HG03457 (cell line): ENCODE measurements around the gene SORCS2.

Source experiments
- ATAC-seq: cut with Tn5 transposase; IDR thresholded peaks from one replicate; pipeline ENCODE4 v1.9.1; 2021; ENCODE audit warnings: moderate number of reproducible peaks; ENCODE audit not compliant: unreplicated experiment

Gene SORCS2

GRCh38 chr4:7319024-7319423 is 126.7 kb downstream of the SORCS2 start:
- ATAC-seq = no peak

DNA sequence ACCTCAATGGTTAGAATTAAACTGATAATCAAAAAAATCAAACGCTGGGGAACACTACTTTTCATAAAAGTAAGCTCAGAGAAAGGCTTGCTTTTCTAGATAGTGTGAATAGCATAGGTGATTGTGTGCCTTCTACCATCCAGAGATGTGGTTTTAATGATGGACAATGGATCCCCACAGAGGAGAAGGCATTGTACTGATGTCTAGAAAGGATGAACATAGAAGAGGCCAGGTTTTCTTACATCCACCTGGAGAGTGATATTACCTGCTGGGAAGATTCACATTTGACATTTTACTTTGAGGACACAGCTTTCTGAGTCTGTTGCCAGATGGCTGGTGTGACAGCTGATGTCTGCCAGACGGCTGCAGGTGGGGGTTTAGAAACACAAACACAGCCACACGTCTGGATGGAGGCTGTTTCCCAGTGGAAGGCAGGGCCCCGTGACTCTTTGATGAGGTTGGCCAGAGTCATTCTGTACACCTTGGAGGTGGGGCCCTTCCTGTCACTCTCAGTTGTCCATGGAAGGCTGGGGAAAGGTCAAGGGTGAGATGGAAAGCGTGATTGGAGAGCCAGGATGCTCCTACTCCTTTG is 128.0 kb downstream of the SORCS2 start:
- ATAC-seq = no peak

DNA sequence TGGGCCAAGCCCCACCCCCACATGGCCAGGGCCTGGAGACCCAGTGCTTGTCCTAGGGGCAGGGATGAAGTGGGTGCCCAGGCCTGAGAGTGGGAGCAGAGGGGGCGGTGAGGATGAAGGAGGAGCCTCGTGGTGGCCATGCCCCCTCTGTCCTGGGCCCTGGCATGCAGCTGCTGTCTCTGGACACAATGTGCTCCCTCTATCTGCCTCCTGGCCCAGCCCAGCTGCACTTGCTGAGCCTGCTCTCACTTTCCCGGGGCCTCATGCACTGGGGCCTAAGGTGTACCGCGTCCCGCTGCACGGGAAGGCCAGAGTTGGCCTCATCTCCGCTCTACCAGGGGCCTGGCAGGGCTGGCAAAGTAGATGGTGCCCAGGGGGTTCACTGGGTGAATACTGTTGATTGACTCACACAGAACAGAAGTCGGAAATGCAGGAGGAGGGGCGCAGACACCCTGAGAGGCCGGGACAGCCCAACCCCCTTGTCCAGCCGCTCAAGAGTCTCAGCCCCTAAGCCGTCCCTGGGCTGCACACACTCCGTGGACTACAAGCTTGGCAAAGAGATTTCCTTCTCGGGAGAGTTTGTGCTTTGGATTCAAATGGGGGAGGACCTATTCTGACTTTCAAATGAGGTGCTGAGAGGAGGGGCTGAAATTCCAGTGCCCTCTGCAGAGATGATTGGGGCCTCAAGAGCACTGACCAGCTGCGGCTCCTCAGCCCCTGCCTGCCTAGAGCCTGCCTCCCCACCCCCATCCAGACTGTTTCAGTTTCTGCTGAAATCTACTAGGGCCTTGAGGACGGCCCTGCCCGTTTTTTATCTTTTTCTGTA is 130.0 kb downstream of the SORCS2 start:
- no peak for ATAC-seq

GRCh38 chr4:7323461-7323871 is 131.1 kb downstream of the SORCS2 start:
- no peak for ATAC-seq

DNA sequence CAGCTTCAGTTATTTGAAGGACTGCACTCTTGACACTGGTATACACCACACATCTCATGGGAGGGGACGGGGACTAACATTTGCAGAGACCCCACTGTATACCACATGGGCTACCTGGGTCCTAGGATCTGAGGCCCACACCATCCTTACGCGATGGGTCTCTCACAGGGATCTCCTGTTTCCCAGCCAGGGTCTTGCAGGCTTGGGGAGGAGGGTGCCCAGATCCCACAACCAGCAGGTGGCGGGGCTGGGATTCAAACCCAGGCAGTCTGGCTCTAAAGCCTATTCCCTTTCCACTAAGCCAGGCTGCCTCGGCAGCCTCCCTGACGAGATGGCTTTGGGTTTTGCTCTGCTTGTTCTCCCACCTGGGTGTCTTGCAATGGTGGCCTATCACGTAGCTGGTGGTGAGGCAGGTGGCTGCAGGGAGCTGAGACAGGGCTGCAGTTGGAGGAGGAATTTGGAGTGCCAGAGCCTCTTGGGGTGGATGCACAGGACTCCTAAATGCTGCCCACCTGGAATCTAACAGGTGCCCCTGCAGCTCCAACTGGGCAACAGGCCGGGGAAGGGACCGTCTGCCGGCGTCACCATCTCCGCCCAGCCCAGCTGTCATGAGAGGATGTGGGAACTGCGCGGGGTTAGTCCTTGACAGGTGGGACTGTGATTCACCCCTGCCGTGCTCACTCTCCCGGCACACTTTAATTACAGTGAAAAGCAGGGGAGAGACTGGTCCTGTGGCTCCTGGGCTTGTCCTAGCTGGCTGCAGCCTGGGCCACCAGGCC is 131.7 kb downstream of the SORCS2 start:
- ATAC-seq = no peak

- ATAC-seq = no peak
Observed at GRCh38 chr4:7324651-7325121, 132.3 kb downstream of the SORCS2 start.

GRCh38 chr4:7325541-7325940 is 133.2 kb downstream of the SORCS2 start:
- no peak for ATAC-seq

- ATAC-seq = no peak
Observed at GRCh38 chr4:7326306-7326692, 134.0 kb downstream of the SORCS2 start.

DNA sequence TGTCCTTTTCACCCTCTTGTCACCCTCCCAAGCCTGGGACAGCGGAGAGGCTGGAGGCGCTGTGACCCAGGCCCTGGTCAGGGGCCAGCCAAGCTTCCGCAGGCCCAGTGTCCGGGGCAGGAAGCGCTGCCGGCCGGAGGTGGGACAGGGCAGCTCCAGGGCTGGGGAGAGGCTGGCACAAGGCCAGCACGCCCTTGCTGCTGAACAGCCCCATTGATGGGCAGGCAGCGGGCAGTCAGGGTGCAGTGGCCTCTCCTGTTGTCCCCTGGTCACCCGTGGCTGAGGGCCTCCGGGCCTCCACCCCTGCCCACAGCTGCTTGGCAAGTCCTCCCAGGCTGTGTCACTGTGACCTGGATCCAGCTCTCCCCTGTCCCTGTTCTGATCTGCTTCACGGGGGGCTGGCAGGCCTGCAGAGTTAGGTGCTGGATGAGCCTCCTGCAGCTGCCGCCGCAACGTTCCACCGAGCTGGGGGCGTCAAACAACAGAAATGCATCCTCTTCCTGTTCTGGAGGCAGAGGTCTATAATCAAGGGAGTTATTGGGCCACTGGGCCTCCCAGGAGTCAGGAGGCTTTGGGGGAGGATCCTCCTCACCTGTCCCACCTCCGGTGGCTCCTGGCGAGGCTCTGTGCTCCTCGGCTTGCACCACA is 134.5 kb downstream of the SORCS2 start:
- no peak for ATAC-seq

GRCh38 chr4:7327341-7327885 is 135.1 kb downstream of the SORCS2 start:
- no peak for ATAC-seq

DNA sequence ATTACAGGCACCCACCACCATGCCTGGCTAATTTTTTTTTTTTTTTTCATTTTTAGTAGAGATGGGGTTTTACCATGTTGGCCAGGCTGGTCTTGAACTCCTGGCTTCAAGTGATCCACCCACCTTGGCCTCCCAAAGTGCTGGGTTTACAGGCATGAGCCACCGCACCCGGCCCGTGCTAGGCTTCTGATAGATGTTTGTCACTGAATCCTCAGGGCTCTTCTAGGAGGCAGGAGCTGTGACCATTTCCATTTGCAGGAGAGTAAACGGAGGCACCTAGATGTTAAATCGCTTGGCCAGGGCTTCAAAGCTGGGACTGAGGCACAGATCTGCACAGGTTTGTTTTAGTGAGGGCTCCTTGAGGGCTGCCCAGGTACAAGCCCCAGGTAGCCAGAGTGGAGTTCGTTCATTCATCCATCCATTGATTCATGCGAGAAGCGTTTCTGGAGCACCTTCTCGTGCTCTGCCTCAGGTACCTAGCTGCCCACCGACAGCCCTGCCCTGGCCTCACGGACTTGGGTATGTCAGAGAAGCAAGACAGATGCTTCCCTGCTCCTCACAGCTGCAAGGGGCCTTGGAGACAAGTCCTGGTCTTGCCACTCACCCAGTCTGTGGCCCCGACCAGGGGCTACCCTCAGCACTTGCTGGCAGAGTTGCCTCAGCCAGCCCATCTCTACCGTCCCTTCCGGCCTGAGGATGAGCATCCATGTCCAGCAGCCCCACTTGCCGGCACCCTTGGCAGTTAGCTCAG is 136.0 kb downstream of the SORCS2 start:
- no peak for ATAC-seq

DNA sequence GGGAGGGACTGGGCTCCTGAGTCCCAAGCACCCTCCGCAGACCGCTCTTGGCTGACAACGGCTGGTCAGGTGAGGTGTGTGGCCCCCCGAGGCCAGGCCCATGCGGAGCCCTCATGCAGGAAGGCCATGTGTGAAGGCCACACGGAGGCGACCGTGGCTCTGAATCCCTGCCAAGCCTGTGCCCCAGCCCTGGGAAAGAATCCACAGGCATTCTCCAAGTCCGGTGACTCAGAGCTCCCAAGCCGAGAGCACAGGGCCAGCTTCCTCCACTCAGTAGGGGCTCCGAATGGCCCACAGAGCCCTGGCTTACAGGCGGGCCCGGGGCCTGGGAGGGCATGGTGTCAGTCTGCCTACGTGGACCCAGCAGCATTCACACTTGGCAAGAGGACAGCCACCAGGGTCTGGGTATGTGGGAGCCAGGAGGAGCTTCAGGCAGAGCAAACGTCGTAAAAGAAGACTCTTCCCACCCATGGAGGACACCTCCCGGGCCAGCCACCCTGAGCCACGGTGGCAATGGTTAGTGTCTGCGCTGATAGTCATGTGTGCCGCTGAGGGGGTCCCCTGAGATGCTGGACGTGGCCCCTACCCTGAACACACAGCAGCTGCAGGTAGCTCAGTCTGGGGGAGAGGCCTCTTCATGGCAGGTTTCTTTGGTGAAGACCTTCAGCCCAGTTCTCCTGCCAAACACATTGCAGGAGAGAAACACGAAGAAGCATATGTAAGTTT is 136.7 kb downstream of the SORCS2 start:
- no peak for ATAC-seq

DNA sequence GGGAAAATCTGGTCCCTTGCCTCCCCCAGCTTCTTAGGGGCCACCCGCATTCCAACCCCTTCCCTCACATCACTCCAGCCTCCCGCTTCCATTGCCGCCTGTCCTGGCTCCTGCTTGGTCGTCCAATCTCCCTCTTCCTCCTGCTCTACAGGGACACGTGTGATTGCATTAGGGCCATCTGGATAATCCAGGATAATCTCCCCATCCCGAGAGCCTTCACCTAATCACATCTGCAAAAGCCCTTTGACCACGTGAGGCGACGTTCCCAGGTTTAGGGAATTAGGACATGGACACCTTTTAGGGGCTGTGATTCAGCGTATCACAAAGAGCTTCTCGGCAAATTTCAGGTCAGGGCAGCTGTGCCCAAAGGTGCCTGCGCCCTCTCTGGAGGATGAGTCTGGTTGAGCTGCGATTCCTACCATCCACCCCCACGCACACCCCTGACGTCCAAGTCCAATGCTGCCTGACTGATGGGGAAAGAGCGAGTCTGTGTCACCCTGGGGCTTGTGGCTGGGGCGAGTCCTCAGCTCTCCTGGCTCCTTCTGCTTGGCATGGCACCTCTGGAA is 137.8 kb downstream of the SORCS2 start:
- no peak for ATAC-seq

GRCh38 chr4:7330811-7331681 is 138.7 kb downstream of the SORCS2 start:
- ATAC-seq = no peak

- ATAC-seq = no peak
Observed at GRCh38 chr4:7331682-7332000, 139.3 kb downstream of the SORCS2 start.

DNA sequence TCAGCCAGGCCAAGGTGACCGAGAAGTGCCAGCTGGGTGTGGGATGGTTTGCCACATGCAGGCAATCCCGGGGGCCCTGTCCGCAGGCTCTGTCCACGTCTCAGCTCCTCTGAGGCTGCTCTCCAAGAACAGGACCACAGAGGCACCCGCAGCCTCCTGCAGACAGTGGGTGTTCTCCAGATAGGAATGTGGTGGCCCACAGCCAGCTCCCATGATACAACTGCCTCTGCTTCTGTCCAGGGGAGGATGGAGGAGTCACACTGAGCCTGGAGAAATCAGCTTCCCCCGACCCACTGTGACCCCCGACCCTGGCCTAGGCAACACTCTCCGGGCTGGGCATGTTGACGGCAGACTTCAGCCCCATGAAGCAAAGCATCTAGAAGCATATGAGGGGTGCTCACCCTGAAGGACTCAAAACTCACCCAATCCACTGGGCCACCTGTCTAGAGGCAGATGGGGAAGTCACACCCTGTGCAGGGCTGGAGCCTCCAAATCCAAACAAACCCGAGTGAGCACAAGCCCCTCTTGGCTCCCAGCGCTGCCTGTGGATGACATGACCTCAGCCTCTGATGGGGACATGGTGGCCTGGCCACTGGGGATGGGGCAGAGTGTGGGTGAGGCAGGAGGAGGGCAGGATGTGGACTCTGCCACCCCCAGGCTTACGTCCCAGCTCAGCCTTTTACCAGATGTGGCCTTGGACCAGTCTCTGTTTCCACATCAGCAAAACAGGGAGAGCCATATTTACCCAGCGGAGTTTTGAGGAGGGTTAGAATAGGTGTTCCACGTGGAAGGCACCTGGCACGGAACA is 140.1 kb downstream of the SORCS2 start:
- no peak for ATAC-seq

DNA sequence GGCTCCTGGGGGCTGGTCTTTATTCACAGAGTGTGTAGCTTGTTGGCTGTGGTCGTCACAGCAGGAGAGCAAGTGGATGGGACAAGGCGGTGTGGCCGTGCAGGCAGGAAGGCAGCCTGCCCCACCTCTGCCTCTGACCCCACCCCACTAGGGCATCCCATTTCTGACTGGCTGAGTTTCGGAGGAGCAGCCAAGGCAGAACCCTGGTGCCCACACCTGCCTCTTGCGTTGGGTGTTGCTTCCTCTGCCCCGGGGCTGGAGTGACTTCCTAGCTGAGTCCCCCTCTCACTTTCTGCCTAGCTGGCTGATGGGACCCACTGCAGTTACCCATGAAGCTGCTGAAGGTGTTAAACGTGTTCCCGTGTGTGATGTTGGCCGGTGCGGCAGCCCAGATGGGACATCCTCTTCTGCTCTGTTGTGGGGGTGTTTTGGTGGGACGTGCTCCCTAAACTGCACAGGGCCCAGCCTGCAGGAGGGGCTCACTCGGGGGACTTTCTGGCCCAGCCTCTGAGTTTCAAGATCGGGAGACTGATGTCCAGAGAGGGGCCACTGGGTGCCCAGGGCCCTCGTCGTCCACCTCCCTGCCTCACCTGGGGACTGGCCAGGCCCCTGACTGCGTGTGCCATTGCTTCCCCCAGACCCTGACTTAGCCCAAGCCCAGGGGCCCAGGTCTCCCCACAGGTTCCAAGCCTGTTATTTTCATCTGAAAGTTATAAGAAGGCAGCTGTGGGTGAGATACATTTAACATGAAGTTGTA is 140.9 kb downstream of the SORCS2 start:
- no peak for ATAC-seq
